Stromal cell of bone marrow (primary cell): ENCODE data around the gene NBPF1.
"Not testable (repeated sequence)": the region's sequence is repeated elsewhere in the genome, so short reads cannot be mapped to it uniquely, and the experiment has no call there.

Experiments used
- DNase-seq: peaks from one replicate; pipeline ENCODE4 v3.0.0-alpha.2; 2012; ENCODE audit warnings: low read depth

The NBPF1 gene

DNA sequence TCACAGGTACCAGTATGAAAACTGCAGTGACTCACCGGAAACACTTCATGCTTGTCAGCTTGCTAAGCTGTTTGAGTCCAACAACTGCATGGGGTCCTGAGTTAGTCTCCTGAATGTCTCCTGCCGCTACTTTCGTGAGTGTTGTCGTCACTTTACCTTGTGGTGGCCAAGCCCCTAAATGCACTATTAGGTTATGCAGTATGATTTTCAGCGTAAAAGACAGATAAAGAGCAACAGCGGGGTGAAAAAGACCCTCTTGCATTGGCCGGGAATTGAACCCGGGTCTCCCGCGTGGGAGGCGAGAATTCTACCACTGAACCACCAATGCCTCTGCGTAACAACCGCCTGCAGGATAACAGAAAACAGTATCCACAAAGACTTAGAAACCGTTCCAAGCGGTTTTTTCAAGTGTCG is 67.7 kb downstream of the NBPF1 start:
- DNase-seq: peak; percentile 1

GRCh38 chr1:16540421-16540893 is 72.9 kb downstream of the NBPF1 start:
- not testable (repeated sequence) for DNase-seq

DNA sequence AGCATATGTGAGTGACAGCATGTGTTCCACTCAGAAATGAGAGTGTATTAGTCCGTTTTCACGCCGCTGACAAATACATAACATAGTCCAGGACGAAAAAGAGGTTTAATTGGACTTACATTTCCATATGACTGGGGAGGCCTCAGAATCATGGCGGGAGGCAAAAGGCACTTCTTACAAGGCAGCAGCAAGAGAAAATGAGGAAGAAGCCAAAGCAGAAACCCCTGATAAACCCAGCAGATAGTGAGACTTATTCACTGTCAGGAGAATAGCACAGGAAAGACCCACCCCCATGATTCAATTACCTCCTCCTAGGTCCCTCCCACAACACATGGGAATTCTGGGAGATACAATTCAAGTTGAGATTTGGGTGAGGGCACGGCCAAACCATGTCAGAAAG is 75.8 kb downstream of the NBPF1 start:
- not testable (repeated sequence) for DNase-seq

DNA sequence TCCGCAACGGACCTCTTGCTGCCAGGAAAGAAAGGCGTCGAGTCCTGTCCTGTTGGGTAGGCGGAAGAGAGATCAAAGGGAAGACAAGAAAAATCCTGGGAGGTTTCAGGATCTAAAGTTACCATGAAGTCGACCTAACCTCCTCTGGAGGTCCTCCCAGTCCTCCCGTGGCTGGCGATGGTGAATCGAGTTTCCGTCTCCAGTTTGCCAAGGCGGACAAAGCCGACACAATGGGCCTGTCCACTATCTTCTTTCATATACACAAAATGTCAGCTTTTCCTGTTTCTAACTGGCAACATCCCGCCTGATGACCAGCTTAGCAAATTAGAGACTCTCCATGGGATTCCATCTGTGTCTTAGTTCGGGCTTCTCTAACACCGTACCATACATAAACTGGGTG is 76.6 kb downstream of the NBPF1 start:
- DNase-seq: not testable (repeated sequence)

DNA sequence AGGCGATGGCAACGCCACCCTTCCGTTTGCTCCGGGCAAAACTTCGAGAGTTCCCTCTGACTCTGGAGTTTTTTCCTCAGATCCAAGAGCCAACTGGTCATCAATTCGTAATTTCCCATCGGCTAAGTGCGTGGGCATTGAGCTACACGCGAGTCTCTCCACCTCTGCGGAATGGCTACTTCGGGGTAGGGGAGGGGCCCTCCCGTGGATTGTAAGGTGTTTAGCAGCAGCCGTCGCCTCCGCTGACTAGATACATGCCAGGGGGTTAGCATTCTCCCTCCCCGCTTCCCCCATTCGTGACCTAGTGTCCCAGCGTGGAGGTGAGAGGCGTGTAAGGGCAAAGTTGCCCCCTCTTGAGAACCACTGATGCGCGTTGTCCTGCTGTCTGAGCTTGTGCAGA is 77.5 kb downstream of the NBPF1 start:
- DNase-seq: not testable (repeated sequence)

- DNase-seq: not testable (repeated sequence)
These were observed 77.9 kb downstream of the NBPF1 start for GRCh38 chr1:16535487-16535886.

- peak; percentile 6 for DNase-seq
These were observed 78.4 kb downstream of the NBPF1 start for GRCh38 chr1:16534829-16535456.

- not testable (repeated sequence) for DNase-seq
These were observed 79.0 kb downstream of the NBPF1 start for GRCh38 chr1:16534239-16534828.

DNA sequence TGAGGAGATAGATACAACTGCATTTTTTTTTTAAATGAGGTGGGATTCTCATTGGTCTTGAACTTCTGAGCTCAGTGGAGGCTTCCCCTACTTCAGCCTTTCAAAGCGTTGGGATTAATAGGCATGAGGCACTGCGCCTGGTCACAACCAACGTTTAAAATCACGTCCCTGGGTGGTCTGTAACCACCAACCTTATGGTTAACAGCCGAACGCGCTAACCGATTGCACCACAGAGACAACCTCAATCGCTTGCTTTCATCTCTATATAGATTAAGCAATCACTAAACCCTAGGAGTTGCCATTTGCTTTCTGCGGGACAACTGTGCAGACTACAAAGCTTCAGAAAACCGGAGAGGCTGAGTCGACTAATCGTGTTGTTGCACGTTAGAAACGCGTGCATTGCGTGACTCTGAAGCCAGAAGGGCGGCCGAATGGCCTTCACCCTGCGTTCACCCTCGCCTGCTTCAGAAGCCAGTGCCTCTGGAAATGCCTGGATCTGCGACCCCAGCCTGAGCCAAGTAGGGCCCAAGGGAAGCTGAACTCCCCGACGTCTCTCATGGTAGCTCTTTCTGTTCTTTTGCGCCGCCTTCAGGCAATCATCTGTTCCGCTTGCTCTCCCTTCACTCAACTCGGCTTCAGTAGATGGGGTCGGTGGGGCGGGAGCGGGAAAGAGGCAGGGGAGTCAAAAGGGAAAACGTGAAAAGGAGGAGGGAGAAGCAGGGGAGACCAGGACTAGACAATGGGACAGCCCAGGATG is 81.0 kb downstream of the NBPF1 start:
- DNase-seq: not testable (repeated sequence)

GRCh38 chr1:16528338-16528737 is 85.0 kb downstream of the NBPF1 start:
- DNase-seq: not testable (repeated sequence)

DNA sequence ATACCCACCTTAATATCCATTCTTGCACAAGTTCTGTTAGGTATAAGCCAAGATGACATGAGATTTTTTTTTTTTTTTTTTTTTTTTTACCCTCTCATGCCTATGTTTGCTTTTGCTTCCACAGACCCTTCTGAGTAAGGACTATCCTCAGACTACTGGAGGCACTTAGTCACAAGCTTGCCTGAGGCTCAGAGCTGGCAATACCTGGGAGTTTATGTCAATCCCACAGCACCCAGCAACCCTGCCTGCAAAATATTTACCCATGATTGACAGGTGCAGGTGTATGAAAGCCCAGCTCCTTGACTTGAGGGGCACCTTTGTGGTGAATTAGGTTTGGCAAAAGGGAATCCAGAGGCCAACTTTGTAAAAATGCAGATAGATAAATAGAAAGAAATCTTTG is 87.6 kb downstream of the NBPF1 start:
- not testable (repeated sequence) for DNase-seq

GRCh38 chr1:16521679-16522078 is 91.7 kb downstream of the NBPF1 start:
- DNase-seq: not testable (repeated sequence)

- DNase-seq: no peak
These were observed 92.1 kb downstream of the NBPF1 start for GRCh38 chr1:16521288-16521583.

GRCh38 chr1:16520435-16521287 is 92.7 kb downstream of the NBPF1 start:
- DNase-seq: not testable (repeated sequence)

- DNase-seq: not testable (repeated sequence)
These were observed 94.0 kb downstream of the NBPF1 start for GRCh38 chr1:16519255-16519951.

DNA sequence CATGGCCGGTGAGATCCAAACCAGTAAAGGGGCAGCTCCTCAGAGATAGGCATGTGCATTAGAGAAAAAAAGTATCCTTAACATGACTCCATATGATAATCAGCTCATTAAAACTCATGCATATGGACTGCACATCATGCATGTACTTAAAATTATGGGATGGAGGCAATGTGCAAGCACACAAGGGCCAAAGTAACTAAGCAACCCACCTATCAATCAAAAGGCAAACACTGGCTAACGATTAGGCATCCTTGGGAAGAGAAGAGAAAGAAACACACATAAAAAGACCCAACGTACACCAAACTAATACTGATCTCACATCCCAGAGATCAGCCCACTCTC is 94.5 kb downstream of the NBPF1 start:
- DNase-seq: not testable (repeated sequence)

DNA sequence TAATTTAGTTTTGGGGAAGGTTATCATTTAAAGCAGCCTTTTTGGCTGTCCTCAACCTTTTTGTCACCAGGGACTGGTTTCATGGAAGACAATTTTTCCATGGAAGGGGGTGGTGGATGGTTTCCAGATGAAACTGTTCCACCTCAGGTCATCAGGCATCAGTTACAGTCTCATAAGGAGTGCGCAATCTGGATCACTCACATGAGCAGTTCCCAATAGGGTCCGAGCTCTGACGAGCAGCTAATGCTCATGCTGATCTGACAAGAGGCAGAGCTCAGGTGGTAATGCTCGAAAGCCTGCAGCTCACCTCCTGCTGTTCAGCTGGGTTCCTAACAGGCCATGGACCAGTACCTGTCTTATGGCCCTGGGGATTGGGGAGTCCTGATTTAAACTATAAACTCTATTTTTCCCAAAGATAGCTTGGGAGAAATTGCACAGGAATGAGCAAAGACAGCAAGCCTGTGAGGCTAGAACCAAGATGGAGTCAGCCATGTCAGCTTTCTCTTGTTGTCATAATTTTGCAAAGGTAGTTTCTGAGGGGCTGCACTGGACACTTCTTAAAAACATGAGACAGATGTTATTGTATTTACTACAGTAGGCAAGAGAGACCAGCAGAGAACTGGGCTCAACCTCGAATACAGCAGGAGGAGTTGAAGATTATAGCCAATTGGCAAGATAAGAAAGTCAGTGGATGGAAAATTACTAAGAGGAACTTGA is 96.5 kb downstream of the NBPF1 start:
- DNase-seq: not testable (repeated sequence)

DNA sequence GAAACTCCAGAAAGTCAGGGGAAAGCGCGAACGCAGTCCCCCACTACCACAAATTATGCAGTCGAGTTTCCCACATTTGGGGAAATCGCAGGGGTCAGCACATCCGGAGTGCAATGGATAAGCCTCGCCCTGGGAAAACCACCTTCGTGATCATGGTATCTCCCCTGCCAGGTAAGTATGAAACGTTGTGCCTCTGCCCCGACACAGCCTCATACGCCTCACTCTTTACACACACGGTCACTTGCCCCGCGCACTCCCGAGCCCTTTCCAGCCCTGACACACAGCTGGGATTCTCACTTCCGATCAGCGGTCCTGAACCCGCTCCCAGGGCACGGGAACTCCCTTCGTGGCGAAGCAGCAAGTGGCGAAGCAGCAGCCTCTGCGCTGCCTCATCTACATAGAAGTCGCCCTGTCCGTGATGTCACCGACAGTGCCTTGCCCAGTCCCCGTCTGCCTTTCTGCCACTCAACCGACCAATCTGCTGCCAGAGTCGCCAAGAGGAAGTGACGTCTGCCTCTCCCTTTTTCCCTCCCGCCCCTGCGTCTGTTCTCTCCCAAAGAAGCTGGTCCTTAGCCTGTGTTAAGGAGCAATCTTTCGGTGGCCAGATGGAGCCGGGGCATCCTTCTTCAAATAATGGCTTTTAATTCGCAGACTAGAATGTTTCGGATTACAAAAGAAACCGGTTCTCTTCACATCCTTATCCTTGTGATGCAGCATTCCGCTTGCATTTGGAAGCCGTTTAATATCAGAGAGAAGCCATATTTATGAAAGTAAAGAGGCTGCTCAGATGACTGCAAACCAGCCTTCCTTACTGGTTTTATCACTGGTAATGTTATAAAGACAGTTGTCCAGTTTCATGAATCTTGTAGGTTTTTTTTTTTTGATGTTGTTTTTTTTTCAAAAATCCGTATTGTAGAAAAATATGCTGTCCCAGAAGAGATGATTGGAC is 99.0 kb downstream of the NBPF1 start, which contains the start of gene RNU1-1:
Gene RNU1-1, minus strand, starts transcription at position 179 of the 949 bp plus-strand sequence.
- peak; percentile 51 for DNase-seq

DNA sequence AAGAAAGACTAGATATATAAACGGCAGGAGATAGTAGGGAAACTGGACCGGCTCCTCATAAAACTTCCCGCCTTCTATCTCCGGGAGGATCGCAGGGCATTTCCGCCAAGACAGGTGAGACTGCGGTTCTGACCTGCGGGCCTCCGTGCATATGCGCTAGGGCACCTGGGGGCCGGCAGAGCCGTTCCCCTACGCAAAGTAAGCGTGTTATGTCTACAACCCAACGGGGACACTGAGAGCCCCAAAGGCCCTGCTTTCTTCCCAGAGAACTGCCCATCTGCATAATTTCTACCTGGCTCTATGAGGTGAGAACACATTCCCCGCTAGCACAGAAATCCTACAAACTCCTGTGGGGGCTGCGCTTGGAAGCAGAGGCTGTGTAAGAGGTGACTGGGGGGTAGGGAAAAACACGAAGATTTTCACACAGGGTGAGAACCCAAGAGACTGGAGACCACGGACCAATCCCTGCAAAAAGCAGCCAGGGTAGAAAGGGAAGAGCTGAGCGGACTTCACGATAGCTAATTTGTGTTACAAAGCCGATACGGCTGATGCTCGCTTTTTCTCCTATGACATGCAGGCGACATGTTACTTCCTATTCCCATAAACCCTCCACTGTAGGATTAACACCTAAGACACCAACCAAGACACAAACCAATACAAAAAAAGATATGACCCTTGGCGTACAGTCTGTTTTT is 99.8 kb downstream of the NBPF1 start:
- DNase-seq: peak; percentile 86
